Prostate gland (tissue), 2 donors: ENCODE results near the gene TESMIN.

Source experiments
- POLR2A ChIP-seq: fragments of 450-650 bp; IDR thresholded peaks from one replicate; pipeline ENCODE4 v1.6.1; 2016; ENCODE audit warnings: antibody characterized with exemption, mild to moderate bottlenecking
- POLR2AphosphoS5 ChIP-seq: sonication (generic); formaldehyde crosslinking; IDR thresholded peaks from one replicate; pipeline ENCODE4 v1.6.1; 2017; ENCODE audit warnings: antibody characterized with exemption
- TF ChIP-seq, protein P1 (sequence below), 4 experiments: fragments of 200-600 bp in 2 of 4; fragments of 450-650 bp in 2 of 4; sonication (generic) in 2 of 4; IDR thresholded peaks; 1 replicate in 3 of 4; 2 replicates in 1 of 4; pipeline ENCODE4 v1.5.1; 2016 to 2019; ENCODE audit warnings: antibody characterized with exemption in 4 of 4, mild to moderate bottlenecking in 2 of 4, moderate library complexity in 2 of 4

DNA sequence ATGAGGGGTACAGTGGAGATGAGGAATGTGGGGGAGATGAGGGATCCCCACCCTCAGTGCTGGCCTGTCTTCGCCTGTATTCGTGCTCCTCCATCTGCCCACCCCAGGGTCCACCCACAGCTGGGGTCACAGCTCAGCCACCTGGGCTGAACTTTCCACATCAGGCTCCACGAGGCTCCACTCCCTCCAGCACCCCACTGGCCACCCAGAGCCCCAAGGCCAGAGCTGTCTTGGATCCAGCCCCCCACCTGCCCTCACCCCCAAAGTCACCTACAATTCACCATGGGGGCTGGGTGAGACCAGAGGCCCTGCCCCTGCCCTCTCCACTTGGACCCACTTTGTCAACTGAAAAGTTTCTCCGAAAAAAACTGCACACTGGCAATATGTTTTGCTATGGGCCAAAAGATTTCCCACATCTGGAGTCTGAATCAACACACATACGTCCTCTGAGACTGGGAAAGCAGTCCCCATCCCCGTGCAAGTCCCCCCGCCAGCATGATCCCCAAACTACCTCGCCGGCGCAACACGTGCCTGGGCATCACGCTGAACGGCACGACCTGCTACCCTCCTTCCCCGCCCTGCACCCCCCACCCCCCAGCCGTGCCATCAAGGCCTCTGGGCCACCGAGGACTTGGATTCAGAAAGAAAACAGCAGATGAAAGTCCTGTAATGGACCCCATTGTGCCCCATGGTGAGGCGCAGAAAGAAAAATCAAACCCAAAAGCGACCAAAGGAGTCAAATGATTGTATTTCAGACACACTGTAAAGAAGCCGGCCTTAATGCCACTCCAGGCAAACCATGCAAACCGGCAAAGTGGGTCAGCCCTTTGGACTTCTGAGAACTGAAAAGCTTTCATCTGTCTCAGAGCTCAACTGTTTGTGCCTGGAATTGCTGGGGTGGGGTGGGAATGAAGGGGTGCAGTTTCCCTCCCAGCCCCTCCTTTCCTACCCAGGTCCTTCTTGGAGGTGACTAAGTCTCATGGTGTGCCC is 83.5 kb downstream of the TESMIN start:
- no peak for TF ChIP-seq POLR2A
- TF ChIP-seq, protein P1, sequence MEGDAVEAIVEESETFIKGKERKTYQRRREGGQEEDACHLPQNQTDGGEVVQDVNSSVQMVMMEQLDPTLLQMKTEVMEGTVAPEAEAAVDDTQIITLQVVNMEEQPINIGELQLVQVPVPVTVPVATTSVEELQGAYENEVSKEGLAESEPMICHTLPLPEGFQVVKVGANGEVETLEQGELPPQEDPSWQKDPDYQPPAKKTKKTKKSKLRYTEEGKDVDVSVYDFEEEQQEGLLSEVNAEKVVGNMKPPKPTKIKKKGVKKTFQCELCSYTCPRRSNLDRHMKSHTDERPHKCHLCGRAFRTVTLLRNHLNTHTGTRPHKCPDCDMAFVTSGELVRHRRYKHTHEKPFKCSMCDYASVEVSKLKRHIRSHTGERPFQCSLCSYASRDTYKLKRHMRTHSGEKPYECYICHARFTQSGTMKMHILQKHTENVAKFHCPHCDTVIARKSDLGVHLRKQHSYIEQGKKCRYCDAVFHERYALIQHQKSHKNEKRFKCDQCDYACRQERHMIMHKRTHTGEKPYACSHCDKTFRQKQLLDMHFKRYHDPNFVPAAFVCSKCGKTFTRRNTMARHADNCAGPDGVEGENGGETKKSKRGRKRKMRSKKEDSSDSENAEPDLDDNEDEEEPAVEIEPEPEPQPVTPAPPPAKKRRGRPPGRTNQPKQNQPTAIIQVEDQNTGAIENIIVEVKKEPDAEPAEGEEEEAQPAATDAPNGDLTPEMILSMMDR (IDR thresholded peaks at IDR 0.05) = no peak
- no peak for TF ChIP-seq POLR2AphosphoS5
